Activated T-cell treated with anti-CD3 and anti-CD28 coated beads, Interleukin-2, amount 50 U/mL, for 4 hours (primary cell): ENCODE results near the gene PLPPR5. TPM values are rescaled to one million over a fixed set of nuclear protein-coding genes. Genes with fewer than 3 reads are reported as not detected.

Experiments
- ATAC-seq, 2 donors: fragments of 200-7000 bp; cut with Tn5 transposase; one replicate each; pipeline ENCODE4 v1.10.0; 2021
- DNase-seq: peaks from one replicate; pipeline ENCODE4 v3.0.0-alpha.2; 2020
- H3K27me3 Mint-ChIP-seq: one replicate; pipeline ENCODE4 v1.8.0; 2021; ENCODE audit warnings: low read depth, mixed read lengths
- H3K36me3 Mint-ChIP-seq: one replicate; pipeline ENCODE4 v1.8.0; 2022; ENCODE audit warnings: mixed read lengths; ENCODE audit not compliant: insufficient read depth
- H3K4me1 Mint-ChIP-seq: one replicate; pipeline ENCODE4 v1.8.0; 2021; ENCODE audit warnings: low read depth, mixed read lengths
- H3K4me3 Mint-ChIP-seq: one replicate; pipeline ENCODE4 v1.8.0; 2021; ENCODE audit warnings: mild to moderate bottlenecking, moderate library complexity, mixed read lengths
- H3K9me3 Mint-ChIP-seq: one replicate; pipeline ENCODE4 v1.8.0; 2021; ENCODE audit warnings: mixed read lengths
- total RNA-seq, 3 donors: library from RNA; stranded (reverse); gene quantifications; one replicate each; pipeline ENCODE4 v1.2.1, GENCODE V29; 2021

The PLPPR5 gene
- total RNA-seq, 3 donors from 2014 or later = not detected

DNA sequence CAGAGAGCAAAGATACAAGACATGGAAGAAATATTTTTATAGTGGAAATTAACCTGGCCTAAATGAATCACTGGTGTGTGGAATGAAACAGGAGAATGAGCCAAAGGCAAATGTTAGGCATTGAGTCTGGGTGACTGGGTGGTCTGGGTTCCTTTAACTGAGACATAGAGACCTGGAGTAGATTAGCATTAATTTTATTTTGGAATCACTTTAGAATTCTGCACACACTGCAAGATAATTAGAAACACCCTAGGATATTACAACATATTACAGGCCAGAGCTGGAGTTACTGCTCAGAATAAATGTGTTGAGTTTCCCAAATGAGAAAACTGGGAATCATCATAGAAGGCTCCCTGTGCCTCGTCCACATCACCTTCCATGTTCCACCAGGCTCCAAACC lies 85.5 kb downstream of the PLPPR5 start:
- H3K9me3 Mint-ChIP-seq = no peaks in the 10 kb centered on the region
- no peak for DNase-seq
- no peak overlapping the region for H3K4me3 Mint-ChIP-seq
- ATAC-seq = no peak
- H3K36me3 Mint-ChIP-seq = no peaks in the 10 kb centered on the region
- no peaks in the 10 kb centered on the region for H3K4me1 Mint-ChIP-seq
- H3K27me3 Mint-ChIP-seq = no peaks in the 10 kb centered on the region

DNA sequence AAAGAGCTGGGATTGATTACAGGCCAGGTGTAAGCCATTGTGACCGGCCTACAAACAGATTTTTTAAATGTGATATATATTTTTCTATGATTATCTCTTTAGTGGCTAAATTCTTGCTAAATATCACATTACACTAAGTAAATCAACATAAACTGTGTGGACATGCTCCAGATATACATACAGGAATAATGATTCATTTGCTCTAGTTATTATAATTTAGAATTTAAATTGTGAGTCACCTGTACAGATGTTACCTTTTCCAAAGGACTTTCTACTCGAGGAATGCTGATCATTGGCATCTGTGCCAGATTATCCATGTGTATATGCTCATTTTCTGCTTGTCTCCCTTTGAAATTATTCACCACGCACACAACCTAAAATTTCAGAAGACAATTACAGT lies 90.1 kb downstream of the PLPPR5 start:
- ATAC-seq (no peak), DNase-seq (no peak)
- Mint-ChIP-seq H3K4me3 (no peak overlapping the region), H3K9me3 (no peaks in the 10 kb centered on the region), H3K36me3 (no peaks in the 10 kb centered on the region), H3K27me3 (no peaks in the 10 kb centered on the region), H3K4me1 (no peaks in the 10 kb centered on the region)

- DNase-seq (no peak), ATAC-seq (no peak)
- Mint-ChIP-seq H3K36me3 (no peaks in the 10 kb centered on the region), H3K27me3 (no peaks in the 10 kb centered on the region), H3K4me1 (no peaks in the 10 kb centered on the region), H3K9me3 (no peaks in the 10 kb centered on the region), H3K4me3 (no peak overlapping the region)
These were observed 93.8 kb downstream of the PLPPR5 start for GRCh38 chr1:98910827-98911226.

DNA sequence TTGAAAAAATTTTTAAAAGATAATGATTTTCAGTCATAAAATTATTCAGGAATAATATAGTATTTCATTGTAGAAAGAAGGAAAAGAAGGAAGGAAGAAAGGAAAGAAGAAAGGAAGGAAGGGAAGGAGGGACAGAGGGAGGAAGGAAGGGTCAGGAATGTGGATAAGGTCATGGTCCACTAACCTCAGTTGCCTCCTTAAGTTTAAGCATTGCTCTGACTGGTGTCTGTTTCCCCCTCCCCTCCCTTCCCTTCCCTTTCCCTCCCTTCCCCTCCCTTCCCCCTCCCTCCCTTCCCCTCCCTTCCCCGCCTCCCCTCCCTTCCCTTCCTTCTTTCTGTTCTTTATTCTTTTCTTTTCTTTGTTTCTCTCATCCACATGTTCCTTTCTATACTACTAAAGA lies 95.7 kb downstream of the PLPPR5 start:
- DNase-seq (no peak), ATAC-seq (no peak)
- no peaks in the 10 kb centered on the region for H3K36me3 Mint-ChIP-seq
- no peaks in the 10 kb centered on the region for H3K27me3 Mint-ChIP-seq
- no peaks in the 10 kb centered on the region for H3K9me3 Mint-ChIP-seq
- no peaks in the 10 kb centered on the region for H3K4me1 Mint-ChIP-seq
- no peak overlapping the region for H3K4me3 Mint-ChIP-seq

GRCh38 chr1:98906809-98907208 lies 97.9 kb downstream of the PLPPR5 start:
- Mint-ChIP-seq H3K4me1 (no peaks in the 10 kb centered on the region), H3K36me3 (no peaks in the 10 kb centered on the region)

GRCh38 chr1:98906361-98906760 lies 98.3 kb downstream of the PLPPR5 start:
- Mint-ChIP-seq H3K36me3 (no peaks in the 10 kb centered on the region), H3K4me3 (no peak overlapping the region), H3K27me3 (no peaks in the 10 kb centered on the region), H3K4me1 (no peaks in the 10 kb centered on the region), H3K9me3 (no peaks in the 10 kb centered on the region)
- ATAC-seq (no peak), DNase-seq (no peak)

More at GRCh38 chr1:98906809-98907208, 97.9 kb downstream of the PLPPR5 start:
- H3K4me3 Mint-ChIP-seq = no peak overlapping the region
- DNase-seq (no peak), ATAC-seq (no peak)
- H3K9me3 Mint-ChIP-seq = no peaks in the 10 kb centered on the region
- H3K27me3 Mint-ChIP-seq = no peaks in the 10 kb centered on the region

- Mint-ChIP-seq H3K27me3 (no peaks in the 10 kb centered on the region), H3K4me1 (no peaks in the 10 kb centered on the region), H3K9me3 (no peaks in the 10 kb centered on the region), H3K36me3 (no peaks in the 10 kb centered on the region), H3K4me3 (no peak overlapping the region)
- DNase-seq (no peak), ATAC-seq (no peak)
These were observed 100.0 kb downstream of the PLPPR5 start for GRCh38 chr1:98904684-98905083.

DNA sequence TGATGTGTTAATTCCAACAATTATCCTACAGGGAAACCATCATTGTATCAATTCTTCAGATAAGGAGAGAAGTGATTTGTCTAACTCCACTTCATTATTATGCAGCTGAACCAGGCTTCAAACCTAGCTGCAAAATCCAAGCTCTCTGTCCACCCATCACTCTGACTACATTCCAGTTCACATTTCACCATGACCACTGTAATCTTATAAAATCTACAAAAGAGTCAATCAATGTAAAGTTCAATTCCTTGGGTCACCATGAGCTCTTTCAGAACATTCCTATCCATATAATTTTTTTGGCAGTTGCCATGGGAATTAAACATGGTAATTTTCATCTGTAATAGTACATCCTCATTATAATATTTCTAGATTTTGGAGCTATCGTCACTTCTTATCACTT lies 100.9 kb downstream of the PLPPR5 start:
- Mint-ChIP-seq H3K9me3 (no peaks in the 10 kb centered on the region), H3K4me3 (no peak overlapping the region)

GRCh38 chr1:98903261-98903660 lies 101.4 kb downstream of the PLPPR5 start:
- H3K27me3 Mint-ChIP-seq = no peaks in the 10 kb centered on the region
- H3K4me1 Mint-ChIP-seq = no peaks in the 10 kb centered on the region
- ATAC-seq (no peak), DNase-seq (no peak)
- H3K36me3 Mint-ChIP-seq = no peaks in the 10 kb centered on the region
- no peak overlapping the region for H3K4me3 Mint-ChIP-seq
- H3K9me3 Mint-ChIP-seq = no peaks in the 10 kb centered on the region

More for the DNA sequence above, 100.9 kb downstream of the PLPPR5 start:
- Mint-ChIP-seq H3K36me3 (no peaks in the 10 kb centered on the region), H3K4me1 (no peaks in the 10 kb centered on the region), H3K27me3 (no peaks in the 10 kb centered on the region)
- DNase-seq = no peak
- ATAC-seq = no peak

- DNase-seq = no peak
- no peaks in the 10 kb centered on the region for H3K4me1 Mint-ChIP-seq
- H3K4me3 Mint-ChIP-seq = no peak overlapping the region
- no peak for ATAC-seq
- H3K27me3 Mint-ChIP-seq = no peaks in the 10 kb centered on the region
- H3K36me3 Mint-ChIP-seq = peaks cover 3% of the 10 kb centered on the region
- peaks cover 10% of the 10 kb centered on the region for H3K9me3 Mint-ChIP-seq
These were observed 105.7 kb downstream of the PLPPR5 start for GRCh38 chr1:98898940-98899339.

DNA sequence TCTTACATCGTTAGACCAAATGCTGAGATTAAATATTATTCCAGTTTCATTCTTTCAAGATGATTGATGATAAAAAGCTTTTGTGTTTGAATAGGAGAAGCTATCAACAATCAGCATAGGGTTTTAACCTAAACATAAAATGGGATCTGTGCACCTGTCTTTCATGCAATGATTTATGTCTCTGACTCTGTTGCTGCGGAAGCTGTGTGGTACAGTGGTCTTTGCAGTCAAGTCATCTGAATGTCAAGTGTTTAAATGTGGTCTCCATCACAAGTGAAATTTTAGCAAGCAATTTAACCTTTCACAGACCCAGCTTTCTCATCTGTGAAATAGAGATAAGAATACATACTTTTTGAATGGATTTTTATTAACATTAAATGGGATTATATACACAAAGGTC lies 107.2 kb downstream of the PLPPR5 start:
- ATAC-seq (no peak), DNase-seq (no peak)
- Mint-ChIP-seq H3K36me3 (peaks cover 3% of the 10 kb centered on the region), H3K4me3 (no peak overlapping the region), H3K27me3 (no peaks in the 10 kb centered on the region), H3K9me3 (peaks cover 10% of the 10 kb centered on the region), H3K4me1 (no peaks in the 10 kb centered on the region)

GRCh38 chr1:98896711-98897445 lies 107.8 kb downstream of the PLPPR5 start:
- H3K36me3 Mint-ChIP-seq = peaks cover 3% of the 10 kb centered on the region
- H3K27me3 Mint-ChIP-seq = no peaks in the 10 kb centered on the region
- H3K4me1 Mint-ChIP-seq = no peaks in the 10 kb centered on the region
- DNase-seq (no peak), ATAC-seq (no peak)
- no peak overlapping the region for H3K4me3 Mint-ChIP-seq
- H3K9me3 Mint-ChIP-seq = peaks cover 10% of the 10 kb centered on the region

DNA sequence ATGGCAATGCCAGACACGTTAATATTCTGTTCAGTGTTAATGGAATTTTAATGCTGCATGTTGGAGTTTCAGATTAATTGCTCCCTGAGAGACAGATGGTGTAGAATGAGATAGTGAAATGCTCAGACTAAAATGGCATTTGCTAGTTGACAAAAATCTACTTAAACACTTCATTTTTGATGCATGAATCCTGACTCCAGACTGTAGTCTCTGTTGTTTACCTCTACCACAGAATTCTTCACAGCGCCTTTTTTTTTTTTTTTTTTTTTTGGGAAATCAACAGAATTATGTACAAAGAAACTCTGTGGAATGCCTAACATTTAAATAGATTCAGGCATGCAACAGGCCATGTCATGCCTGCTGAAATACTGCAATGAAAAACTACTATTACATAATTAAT lies 111.3 kb downstream of the PLPPR5 start:
- DNase-seq = no peak
- Mint-ChIP-seq H3K4me3 (no peak overlapping the region), H3K27me3 (no peaks in the 10 kb centered on the region), H3K4me1 (peaks cover 2% of the 10 kb centered on the region), H3K9me3 (peaks cover 10% of the 10 kb centered on the region), H3K36me3 (peaks cover 3% of the 10 kb centered on the region)
- ATAC-seq = no peak

GRCh38 chr1:98888869-98889268 lies 115.8 kb downstream of the PLPPR5 start:
- Mint-ChIP-seq H3K36me3 (no peaks in the 10 kb centered on the region), H3K4me1 (peaks cover 2% of the 10 kb centered on the region), H3K4me3 (no peak overlapping the region), H3K9me3 (no peaks in the 10 kb centered on the region), H3K27me3 (no peaks in the 10 kb centered on the region)
- ATAC-seq (no peak), DNase-seq (no peak)

DNA sequence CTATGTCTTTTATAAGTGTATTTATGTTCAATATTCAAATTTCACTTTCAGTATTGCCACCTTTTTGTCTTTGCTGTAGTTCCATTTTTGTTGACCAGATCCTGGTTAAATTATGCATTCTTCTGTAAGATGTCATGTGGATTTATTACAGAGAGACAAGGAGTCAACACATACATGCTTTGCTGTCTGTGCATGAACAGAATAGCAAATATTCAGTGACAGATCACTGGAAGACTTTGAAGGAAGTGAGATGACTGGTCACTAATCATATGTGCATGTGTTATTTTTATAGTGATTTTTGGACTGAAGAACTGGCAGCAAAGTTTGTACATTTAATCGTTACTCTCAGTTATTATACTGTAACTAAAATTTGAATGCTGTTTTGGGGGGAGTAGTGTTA lies 117.2 kb downstream of the PLPPR5 start:
- no peaks in the 10 kb centered on the region for H3K36me3 Mint-ChIP-seq
- H3K9me3 Mint-ChIP-seq = no peaks in the 10 kb centered on the region
- ATAC-seq = no peak
- no peak for DNase-seq
- peaks cover 2% of the 10 kb centered on the region for H3K4me1 Mint-ChIP-seq
- no peak overlapping the region for H3K4me3 Mint-ChIP-seq
- H3K27me3 Mint-ChIP-seq = no peaks in the 10 kb centered on the region
